ENCODE measurements around the gene RNPS1. TPM values are rescaled to one million over a fixed set of nuclear protein-coding genes. Genes with fewer than 3 reads are reported as not detected.

RNPS1 gene
- total RNA-seq, 2 donors from 2014 or later = 289 to 296 TPM

DNA sequence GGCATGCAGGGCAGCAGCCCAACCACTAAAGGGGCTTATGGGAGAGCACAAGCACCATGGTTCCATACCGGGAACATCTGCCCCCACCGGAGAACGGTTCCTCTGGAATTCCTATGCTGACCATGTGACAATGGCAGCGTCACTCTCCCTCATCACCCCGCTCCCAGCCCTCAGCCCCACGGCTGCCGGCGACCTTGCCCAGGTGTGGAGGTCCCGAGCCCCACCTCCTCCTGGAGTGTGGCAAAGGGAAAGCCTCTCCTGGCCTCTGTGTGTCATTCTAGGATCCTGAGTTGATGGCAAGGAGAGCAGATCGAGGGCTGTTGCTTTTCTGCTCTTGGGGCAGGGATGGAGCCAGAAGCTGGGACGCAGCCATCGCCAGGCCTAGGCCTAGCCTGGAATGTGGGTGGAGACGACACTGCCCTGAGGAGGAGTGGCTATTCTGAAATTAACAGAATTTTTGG, 17.8 kb upstream of the RNPS1 start:
- H3K9me3 Mint-ChIP-seq = no peaks in the 10 kb centered on the region
- no peaks in the 10 kb centered on the region for H3K36me3 Mint-ChIP-seq
- no peak overlapping the region for H3K27ac Mint-ChIP-seq
- DNase-seq (ENCODE audit: low spot score in 2 of 2) = no peak
- ATAC-seq = no peak

DNA sequence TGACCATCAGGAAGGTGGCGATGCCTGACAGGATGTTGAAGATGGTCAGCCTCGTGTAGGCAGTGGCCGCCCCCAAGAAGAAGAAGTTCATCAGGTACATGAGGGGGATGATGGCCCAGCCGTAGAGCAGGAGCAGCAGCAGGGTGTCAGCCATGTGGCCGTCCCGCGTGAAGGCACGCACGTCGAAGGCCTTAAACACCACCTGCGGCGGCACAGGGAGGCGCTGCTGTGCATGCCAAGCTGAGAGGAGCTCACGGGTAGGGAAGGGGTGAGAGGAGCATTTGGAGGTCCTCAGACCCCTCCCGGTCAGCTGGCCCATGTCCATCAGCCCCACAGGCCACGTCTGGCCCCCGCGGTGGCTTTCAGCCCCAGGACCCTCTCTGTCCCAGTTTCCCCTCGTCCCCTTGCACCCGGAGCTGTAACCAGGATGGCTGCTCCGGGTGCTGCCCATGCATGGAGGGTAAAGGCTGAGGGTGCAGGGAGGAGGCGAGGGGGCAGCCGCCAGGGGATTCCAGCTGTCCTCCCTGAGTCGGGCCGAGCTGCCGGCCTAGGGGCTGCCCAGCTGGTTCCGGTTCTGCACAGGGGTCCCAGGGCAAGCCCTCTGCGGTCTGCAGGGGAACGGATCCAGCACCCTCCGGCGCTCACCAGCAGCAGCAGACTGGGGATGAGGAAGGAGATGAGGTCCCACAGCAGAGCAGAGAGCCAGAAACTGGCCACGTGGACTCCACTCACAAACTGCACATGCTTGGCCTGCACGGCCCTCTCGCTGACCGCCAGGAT, 17.1 kb upstream of the RNPS1 start:
- Mint-ChIP-seq H3K36me3 (no peaks in the 10 kb centered on the region), H3K9me3 (no peaks in the 10 kb centered on the region), H3K27ac (no peak overlapping the region)
- DNase-seq (ENCODE audit: low spot score in 2 of 2) = no peak
- ATAC-seq = no peak

DNA sequence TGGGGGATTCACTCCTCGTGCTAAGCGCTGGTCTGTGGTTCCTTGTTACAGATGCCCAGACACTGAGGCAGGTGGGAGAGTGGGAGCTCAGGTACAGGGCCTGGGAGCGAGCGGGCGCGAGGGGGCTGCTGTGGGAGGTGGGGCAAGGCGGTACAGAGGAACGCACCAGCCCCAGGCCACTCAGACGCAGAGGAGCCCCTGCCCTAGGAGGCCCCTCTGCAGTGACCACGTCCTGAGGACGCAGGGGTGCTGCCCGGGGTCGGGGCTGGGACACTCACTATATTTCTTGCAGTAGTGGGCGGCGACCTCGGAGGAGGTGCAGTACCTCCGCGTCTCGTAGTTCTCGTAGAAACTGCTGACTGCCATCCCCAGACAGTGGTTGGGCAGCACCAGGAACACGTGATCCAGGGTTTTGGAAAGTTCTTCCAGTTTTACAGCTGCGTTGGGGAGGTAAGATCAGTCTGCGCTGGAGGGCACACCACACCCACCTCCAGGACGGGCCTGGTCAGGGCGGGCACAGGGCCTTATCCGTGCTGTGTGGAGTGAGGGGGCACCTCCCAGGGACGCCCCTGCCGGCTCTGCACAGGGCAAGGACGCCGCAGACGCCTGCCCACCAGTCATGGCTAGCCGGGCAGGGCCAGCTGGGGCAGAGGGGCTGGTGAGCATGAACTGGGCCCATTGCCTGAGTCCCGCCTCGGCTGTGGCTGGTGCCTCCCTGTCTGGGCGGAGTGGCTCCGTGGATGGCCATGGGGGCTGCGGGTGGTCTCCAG, 16.3 kb upstream of the RNPS1 start:
- no peak for DNase-seq (ENCODE audit: low spot score in 2 of 2)
- H3K9me3 Mint-ChIP-seq = no peaks in the 10 kb centered on the region

DNA sequence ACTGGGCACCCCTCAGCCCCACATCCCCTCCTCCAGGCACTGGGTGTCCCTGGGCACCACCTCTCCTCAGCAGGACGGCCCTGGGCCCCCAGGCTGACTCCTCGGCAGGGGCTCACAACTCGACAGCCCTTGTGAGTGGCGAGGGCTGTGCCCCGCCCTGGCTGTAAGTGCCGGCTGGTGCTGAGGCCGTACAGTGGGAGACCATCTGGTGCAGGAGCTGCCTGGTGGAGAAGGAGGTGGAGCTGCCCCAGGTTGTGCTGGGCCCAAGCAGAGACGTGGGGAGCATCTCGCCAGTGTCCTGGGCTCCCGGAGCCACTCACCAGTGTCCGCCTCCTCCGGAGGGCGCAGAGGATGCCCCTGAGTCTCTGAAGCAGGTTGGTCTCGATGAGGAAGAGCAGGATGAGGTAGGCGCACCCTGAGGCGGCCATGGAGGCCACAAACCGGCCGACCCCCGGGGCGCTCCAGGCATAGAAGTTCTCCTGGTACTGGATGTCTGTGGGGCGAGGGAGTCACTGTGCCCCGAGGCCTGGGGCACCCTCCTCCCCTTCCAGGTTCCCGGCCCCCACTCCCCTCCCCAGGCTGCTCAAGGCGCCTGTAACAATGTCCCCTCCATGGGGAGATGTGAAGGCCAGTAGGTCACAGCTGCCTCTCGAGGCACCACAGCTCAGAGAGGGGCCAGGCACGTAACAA, 15.1 kb upstream of the RNPS1 start:
- no peaks in the 10 kb centered on the region for H3K36me3 Mint-ChIP-seq
- no peak for ATAC-seq
- H3K27ac Mint-ChIP-seq = no peak overlapping the region
- no peak for DNase-seq (ENCODE audit: low spot score in 2 of 2)
- H3K9me3 Mint-ChIP-seq = no peaks in the 10 kb centered on the region

More for the DNA sequence above, 16.3 kb upstream of the RNPS1 start:
- Mint-ChIP-seq H3K27ac (no peak overlapping the region), H3K36me3 (no peaks in the 10 kb centered on the region)
- ATAC-seq = no peak

DNA sequence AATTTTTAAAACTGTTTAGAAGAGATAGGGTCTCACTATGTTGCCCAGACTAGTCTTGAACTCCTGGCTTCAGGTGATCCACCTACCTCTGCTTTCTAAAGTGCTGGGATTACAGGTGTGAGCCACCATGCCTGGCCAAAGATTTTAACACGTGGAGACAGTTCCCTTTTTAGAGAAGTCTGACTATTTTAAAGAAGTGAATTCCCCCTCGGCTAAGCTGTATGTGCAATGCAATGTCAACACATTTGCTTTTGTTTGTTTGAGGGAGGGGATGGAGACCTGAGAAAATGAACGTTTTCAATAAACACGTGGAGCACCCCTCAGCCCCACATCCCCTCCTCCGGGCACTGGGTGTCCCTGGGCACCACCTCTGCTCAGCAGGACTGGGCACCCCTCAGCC, 14.3 kb upstream of the RNPS1 start:
- H3K36me3 Mint-ChIP-seq = no peaks in the 10 kb centered on the region
- H3K27ac Mint-ChIP-seq = no peak overlapping the region
- no peak for DNase-seq (ENCODE audit: low spot score in 2 of 2)
- no peak for ATAC-seq
- no peaks in the 10 kb centered on the region for H3K9me3 Mint-ChIP-seq

DNA sequence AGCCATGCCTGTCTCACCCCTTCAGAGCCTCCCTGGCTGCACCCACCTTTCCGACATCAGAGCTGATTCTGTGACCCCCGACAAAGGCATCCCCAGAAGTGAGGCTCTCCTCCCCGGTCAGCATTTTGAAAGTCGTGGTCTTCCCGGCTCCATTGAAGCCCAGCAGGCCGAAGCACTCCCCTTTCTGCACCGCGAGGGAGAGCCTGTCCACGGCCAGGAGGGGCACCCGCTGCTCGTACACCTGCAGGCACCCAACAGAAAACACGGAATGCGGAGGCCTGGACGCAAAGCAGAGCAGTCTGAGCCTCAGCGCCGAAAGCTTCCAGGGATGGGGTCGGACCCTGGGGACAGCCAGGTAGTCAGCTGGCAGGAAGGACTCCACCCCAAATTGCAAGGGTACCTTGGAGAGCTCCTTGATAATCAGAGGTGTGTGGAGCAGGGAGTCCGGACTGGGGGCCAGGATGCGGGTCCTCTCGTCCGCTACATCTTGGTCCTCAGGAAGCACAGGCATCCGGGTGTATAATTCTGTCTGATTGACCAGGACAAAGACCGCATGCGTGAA, 13.1 kb upstream of the RNPS1 start:
- no peak for ATAC-seq
- DNase-seq (ENCODE audit: low spot score in 2 of 2) = no peak
- no peak overlapping the region for H3K27ac Mint-ChIP-seq
- no peaks in the 10 kb centered on the region for H3K36me3 Mint-ChIP-seq
- H3K9me3 Mint-ChIP-seq = no peaks in the 10 kb centered on the region

DNA sequence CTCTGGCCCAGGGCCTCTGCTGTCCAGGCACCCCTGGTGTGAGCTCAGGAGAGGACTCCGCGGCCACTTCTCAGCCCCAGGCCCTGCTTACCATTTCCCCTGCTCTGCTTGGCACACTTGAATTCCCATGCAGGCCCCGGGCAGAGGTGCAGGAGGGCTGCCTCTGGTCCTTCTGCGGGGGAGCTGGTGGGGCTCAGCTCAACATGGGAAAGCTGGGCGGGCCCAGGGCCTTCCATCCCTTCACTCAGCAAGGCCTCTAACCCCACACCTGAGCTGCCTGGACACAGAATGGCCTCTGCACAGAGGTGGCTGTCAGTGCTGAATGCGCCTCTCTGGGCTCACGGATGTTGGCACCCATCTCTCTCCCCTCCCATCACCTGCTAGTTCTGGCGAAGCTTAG, 12.5 kb upstream of the RNPS1 start:
- no peaks in the 10 kb centered on the region for H3K36me3 Mint-ChIP-seq
- H3K27ac Mint-ChIP-seq = no peak overlapping the region
- no peak for ATAC-seq

DNA sequence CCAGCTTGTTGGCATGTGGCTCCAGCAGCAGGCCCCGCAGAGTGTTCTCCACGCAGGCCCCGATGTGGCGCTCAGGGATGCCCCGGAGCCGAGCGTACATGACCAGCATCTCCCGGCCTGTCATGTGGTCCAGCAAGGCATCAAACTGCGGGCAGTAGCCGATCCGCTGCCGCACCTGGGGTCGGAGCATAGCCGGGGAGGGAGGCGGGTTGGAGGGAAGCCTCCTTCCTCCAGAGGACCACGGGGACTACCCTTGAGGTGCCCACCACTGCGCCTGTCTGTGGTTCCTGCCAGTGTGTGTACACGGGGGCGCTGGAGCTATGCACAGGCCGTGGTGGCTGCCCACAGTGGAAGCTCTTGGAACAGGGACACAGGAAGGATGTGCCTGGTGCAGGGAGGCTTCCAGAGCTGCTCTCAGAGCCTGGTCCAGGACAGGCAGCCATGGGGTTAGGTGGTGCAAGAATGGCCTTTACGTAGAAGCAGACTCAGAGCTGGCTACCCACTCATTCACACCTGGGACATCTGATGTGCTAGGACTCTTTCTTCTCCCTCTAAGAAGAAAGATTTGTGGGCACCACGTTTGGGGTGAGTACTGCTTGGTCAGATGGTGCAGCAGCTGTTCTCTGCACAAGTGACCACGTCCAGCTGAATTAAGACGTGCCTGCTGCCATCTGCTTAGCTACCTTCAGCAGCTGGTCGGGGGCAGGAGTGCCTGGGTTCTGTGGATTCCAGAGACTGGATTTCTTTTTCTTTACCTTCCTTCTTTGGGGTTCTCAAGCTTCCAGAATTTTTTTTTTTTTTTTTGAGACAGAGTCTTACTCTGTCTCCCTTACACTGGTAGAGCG, 11.3 kb upstream of the RNPS1 start:
- no peaks in the 10 kb centered on the region for H3K36me3 Mint-ChIP-seq
- H3K27ac Mint-ChIP-seq = no peak overlapping the region
- DNase-seq (ENCODE audit: low spot score in 2 of 2) (no peak), ATAC-seq (no peak)
- no peaks in the 10 kb centered on the region for H3K9me3 Mint-ChIP-seq

More for the DNA sequence above, 12.5 kb upstream of the RNPS1 start:
- no peak for DNase-seq (ENCODE audit: low spot score in 2 of 2)
- H3K9me3 Mint-ChIP-seq = no peaks in the 10 kb centered on the region

DNA sequence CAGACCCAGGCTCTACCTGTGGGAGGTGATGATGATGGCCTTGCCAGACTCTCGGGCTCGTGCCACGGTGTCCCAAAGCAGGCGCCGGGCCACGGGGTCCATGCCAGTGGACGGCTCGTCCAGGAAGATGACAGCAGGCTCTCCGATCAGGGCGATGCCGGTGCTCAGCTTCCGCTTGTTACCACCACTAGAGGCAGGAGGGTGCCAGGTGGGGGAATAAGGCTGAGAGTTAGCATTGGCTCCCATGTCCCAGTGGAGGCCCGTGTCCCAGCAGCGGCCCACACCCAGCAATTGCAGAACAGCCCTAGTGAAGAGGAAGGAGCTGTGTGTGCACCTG, 10.3 kb upstream of the RNPS1 start:
- Mint-ChIP-seq H3K36me3 (no peaks in the 10 kb centered on the region), H3K9me3 (no peaks in the 10 kb centered on the region), H3K27ac (no peak overlapping the region)
- ATAC-seq (no peak), DNase-seq (ENCODE audit: low spot score in 2 of 2) (no peak)

DNA sequence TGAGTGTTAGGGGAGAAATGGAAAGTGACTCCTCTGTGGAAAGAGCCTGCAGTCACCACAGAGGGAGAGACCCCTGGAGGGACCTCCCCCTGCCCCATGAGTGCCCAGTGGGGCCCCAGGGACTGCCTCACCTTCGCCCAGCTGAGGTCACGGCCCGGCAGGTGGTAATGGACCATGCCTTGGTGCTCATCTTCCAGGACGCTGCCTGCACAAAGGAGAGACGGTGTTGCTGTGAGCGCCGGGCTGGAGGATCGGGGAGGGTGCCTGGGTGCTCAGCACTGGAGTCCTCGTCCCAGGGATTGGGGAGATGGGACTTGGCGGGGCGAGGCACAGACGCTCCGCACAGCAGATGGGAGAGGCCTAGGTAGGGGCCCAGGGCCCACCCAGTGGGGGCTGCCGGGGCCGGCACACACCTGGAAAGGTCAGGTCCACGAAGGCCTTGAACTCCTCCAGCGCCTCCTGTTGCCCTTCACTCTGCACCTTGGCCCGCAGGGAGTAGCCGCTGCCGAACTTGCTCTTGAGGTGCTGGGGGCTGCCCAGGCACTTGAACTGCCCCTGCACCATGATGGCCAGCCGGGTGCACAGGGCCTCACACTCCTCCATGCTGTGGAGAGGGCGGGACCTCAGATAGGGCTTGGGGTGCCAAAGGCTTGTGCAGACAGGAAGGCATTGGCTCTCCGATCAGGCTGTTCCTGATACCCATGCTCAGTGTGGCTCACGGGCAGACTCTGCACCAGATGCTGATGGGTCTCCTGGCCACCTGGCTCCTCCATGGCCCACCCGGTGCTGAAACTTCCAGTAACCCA, 9.7 kb upstream of the RNPS1 start:
- Mint-ChIP-seq H3K9me3 (no peaks in the 10 kb centered on the region), H3K36me3 (no peaks in the 10 kb centered on the region), H3K27ac (no peak overlapping the region)
- DNase-seq (ENCODE audit: low spot score in 2 of 2) (no peak), ATAC-seq (no peak)

DNA sequence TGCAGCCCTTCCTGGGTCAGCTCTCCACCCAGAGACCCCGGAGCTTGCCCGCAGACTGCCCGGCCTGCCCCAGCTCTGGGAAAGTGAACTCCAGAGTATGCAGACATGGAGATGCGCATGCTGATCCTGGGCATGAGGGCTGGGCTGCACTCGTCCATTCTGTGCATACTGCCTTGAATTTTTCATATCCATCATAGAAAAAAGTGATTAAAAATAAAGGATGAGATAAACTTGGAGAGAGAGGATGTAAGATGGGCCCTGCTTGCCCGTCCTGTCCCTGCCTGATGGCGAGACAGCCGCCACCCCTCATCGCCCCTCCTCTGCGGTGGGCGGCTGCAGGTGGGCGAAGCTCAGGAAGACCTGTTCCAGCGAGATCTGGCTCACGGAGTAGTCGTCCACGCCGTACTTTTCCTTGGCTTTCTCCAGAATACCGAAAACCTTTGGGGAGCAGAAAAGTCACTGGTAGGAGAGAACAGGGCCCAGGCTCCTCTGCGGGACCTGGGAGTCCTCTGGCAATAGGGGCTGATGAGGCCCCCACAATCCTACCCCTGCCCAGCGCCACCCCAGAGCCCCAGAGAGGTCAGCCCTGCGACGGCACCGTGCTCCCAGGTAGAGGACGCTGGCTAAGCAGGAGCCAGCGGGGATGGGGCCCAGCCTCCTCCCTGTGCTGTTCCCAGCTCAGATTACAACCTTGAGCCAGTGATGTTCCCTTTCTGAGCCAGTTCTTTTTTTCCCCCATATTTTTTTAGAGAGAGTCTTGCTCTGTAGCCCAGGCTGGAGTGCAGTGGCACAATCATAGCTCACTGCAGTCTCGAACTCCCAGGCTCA, 8.7 kb upstream of the RNPS1 start:
- Mint-ChIP-seq H3K9me3 (no peaks in the 10 kb centered on the region), H3K36me3 (no peaks in the 10 kb centered on the region), H3K27ac (peak overlapping the region in 1 of 2 donors; percentile 14)
- ATAC-seq (no peak), DNase-seq (ENCODE audit: low spot score in 2 of 2) (no peak)

DNA sequence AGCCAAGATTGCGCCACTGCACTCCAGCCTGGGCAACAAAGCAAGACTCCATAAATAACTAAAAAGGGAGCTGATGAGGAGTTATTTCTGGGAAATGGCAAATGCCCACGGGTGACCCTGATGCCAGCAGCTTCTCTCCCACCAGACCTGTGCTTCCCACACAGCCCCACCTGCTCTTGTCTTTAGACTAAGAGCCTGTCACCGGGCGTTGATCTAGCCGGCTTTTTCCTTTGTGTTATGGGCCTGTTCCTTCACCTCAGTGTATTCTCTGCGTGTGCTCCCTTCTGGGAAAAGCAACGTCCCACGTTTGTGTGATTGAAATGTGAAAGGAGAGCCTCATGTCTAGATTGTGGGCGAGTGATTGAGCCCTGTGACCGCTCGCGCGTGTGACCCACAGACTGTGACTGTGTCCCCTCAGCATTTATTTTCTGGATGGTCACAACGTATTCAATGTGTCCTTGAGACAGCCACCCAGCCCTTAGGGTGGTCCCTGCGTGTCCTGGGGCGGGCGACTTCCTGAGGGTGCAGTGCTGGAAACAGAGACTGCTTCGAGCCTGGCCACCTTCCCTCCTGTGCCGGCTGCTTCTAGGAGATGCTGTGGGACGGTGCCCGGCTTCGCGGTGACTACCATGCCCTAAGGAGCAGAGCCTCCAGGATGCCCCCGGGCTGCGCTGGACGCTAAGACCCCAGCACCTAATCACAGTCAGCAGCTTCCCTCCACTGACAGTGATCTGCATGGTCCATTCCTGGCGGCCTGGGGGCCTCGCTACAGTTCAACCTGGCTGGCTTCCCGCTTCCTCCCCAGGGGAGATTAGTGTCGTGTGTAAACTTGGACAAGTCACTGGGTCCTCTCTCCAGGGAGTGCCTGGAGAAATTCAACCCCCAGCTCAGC, 7.8 kb upstream of the RNPS1 start:
- DNase-seq (ENCODE audit: low spot score in 2 of 2) (no peak), ATAC-seq (no peak)
- no peaks in the 10 kb centered on the region for H3K9me3 Mint-ChIP-seq
- H3K27ac Mint-ChIP-seq = peak overlapping the region in 1 of 2 donors; percentile 14
- no peaks in the 10 kb centered on the region for H3K36me3 Mint-ChIP-seq

DNA sequence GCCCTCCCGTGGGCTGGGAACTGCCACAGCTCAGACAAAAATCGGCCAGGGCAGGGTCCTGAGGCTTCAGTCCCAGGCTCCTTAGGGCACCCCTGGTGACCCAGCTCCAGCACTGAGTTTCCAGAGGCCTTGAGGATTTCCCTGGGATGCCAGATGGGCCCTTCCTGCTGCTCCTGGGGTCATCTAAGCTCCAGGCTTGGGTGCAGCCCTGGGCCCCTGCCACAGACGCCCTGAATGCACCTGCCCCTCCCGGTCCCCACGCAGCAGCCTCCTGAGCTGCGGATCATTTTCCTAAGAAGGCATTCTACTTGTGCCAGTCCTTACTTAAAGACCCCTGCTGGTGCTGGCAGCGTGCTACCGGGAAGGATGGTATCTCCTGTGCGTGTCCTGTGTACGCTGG, 6.0 kb upstream of the RNPS1 start:
- Mint-ChIP-seq H3K9me3 (no peaks in the 10 kb centered on the region), H3K27ac (no peak overlapping the region), H3K36me3 (no peaks in the 10 kb centered on the region)
- DNase-seq (ENCODE audit: low spot score in 2 of 2) (no peak), ATAC-seq (no peak)

DNA sequence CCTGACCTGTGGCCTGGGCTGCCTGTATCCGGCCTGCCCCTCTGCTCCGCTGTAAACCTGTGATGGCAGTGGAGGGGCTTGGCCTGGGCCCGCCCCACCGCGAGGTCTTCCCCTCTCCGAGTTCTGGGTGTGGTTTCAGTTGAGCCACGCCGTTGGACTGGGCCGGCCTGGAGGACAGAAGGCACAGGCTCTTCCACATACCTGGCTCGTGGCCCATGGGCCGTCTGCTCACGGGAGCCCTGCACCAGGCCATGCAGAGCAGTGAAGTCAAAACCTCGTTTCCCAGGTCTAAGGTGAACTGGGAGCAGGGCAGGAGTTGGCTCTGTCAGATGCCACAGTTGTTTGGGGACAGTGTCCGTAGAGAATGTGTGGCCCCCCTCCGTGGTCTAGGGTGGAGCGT, 5.6 kb upstream of the RNPS1 start:
- no peaks in the 10 kb centered on the region for H3K36me3 Mint-ChIP-seq
- H3K9me3 Mint-ChIP-seq = no peaks in the 10 kb centered on the region
- ATAC-seq = no peak
- H3K27ac Mint-ChIP-seq = no peak overlapping the region
- DNase-seq (ENCODE audit: low spot score in 2 of 2) = no peak

All from activated naive CD4-positive, alpha-beta T cell treated with anti-CD3 and anti-CD28 coated beads, Interleukin-2, amount 50 U/mL, for 72 hours (primary cell).